ENCODE measurements around the gene ZC3H7B.

GRCh38 chr22:41286639-41287091 is 14.7 kb upstream of the ZC3H7B start:
- no peak for TF ChIP-seq CTCF (IDR thresholded peaks at IDR 0.05)
- TF ChIP-seq POLR2A (IDR thresholded peaks at IDR 0.05) = peak in 1 of 2 donors; percentile 17
- no peak for TF ChIP-seq POLR2AphosphoS5 (IDR thresholded peaks at IDR 0.05; ENCODE audit: insufficient read depth in 1 of 2, low read depth in 1 of 2)
